ENCODE measurements around the gene BBX. TPM values are rescaled to one million over a fixed set of nuclear protein-coding genes. Genes with fewer than 3 reads are reported as not detected.

BBX gene
- polyA plus RNA-seq, 1 donor from 2014 or later: 23.8 TPM

DNA sequence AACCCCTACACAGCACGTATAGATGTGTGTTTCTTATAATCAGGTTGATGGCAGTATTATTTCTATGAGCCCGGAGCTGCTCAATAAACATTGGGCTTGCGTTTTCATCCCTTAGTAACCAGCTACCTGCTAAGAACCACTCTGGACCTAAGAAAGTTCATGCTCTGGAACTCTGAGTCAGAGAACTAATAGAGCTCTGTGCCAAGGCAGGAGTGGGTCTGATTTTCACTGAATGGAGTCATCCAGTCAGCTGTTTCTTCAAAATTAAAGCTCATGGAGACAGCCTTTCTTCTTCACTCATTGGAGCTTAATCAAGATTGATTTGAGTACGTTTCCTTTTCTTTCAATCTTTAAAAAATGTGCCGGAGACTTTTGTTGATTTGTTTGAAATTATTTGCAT, 145.7 kb downstream of the BBX start:
- H3K27me3 ChIP-seq (ENCODE audit: insufficient read depth, low read depth, low read length): no peaks in the 10 kb centered on the region
- H3K36me3 ChIP-seq (ENCODE audit: insufficient read depth, low read length): no peaks in the 10 kb centered on the region
- no peaks in the 10 kb centered on the region for H3F3A ChIP-seq (ENCODE audit: insufficient read depth, low read length, poor library complexity, severe bottlenecking)
- H3K9me2 ChIP-seq (ENCODE audit: insufficient read depth, low read length): no peaks in the 10 kb centered on the region
- no peaks in the 10 kb centered on the region for H4K20me1 ChIP-seq (ENCODE audit: insufficient read depth)
- no peak overlapping the region for H3K9ac ChIP-seq (ENCODE audit: low read length)
- no peak overlapping the region for H2AFZ ChIP-seq (ENCODE audit: low read depth, low read length)
- no peak overlapping the region for H3K4me2 ChIP-seq (ENCODE audit: low read length)
- TF ChIP-seq, protein P1, sequence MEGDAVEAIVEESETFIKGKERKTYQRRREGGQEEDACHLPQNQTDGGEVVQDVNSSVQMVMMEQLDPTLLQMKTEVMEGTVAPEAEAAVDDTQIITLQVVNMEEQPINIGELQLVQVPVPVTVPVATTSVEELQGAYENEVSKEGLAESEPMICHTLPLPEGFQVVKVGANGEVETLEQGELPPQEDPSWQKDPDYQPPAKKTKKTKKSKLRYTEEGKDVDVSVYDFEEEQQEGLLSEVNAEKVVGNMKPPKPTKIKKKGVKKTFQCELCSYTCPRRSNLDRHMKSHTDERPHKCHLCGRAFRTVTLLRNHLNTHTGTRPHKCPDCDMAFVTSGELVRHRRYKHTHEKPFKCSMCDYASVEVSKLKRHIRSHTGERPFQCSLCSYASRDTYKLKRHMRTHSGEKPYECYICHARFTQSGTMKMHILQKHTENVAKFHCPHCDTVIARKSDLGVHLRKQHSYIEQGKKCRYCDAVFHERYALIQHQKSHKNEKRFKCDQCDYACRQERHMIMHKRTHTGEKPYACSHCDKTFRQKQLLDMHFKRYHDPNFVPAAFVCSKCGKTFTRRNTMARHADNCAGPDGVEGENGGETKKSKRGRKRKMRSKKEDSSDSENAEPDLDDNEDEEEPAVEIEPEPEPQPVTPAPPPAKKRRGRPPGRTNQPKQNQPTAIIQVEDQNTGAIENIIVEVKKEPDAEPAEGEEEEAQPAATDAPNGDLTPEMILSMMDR (IDR thresholded peaks at IDR 0.05; ENCODE audit: poor library complexity, severe bottlenecking): no peak
- TF ChIP-seq EP300 (conservative IDR thresholded peaks at IDR 0.05; ENCODE audit: poor library complexity, severe bottlenecking): no peak
- no peak for TF ChIP-seq TAF1 (IDR thresholded peaks at IDR 0.05; ENCODE audit: low read depth)
- no peak for TF ChIP-seq RAD21 (conservative IDR thresholded peaks at IDR 0.05)
- TF ChIP-seq SMC3 (conservative IDR thresholded peaks at IDR 0.05; ENCODE audit: poor library complexity): no peak
- no peak for TF ChIP-seq POLR2AphosphoS5 (IDR thresholded peaks at IDR 0.05)
- no peak for TF ChIP-seq REST (IDR thresholded peaks at IDR 0.05; ENCODE audit: borderline replicate concordance)
- no peak for TF ChIP-seq EZH2 (IDR thresholded peaks at IDR 0.05; ENCODE audit: borderline replicate concordance, insufficient read depth, low read length, poor library complexity, severe bottlenecking)
- TF ChIP-seq MXI1 (conservative IDR thresholded peaks at IDR 0.05; ENCODE audit: poor library complexity, severe bottlenecking): no peak
- no peaks in the 10 kb centered on the region for H3K79me2 ChIP-seq (replicated peaks; ENCODE audit: insufficient read depth, low read length)
- H3K4me3 ChIP-seq (ENCODE audit: low read length): no peak overlapping the region
- H3K9me3 ChIP-seq (ENCODE audit: low read length): no peaks in the 10 kb centered on the region
- no peak overlapping the region for H3K27ac ChIP-seq (ENCODE audit: low read length)

DNA sequence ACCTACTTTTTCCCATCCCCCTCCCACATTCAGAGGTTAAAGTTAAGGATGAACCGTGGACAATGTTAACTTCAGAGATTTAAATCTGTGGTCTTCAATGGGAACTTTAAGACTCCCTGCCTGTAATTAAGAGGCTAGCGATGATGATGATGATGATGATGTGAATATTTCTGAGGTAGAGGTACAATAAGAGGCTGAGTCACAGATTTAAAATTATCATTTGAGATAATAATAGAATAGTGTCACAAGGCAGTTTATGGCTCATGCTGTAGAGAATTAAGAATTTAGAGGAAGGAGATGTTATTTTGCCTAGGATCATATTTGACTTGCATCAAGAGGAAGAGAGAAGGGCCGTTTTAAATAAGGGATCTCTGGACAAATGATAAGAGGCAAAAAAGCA, 146.2 kb downstream of the BBX start:
- Histone ChIP-seq H3K4me2 (ENCODE audit: low read length) (no peak overlapping the region), H3K27me3 (ENCODE audit: insufficient read depth, low read depth, low read length) (no peaks in the 10 kb centered on the region)
- TF ChIP-seq TAF1 (IDR thresholded peaks at IDR 0.05; ENCODE audit: low read depth) (no peak), EZH2 (IDR thresholded peaks at IDR 0.05; ENCODE audit: borderline replicate concordance, insufficient read depth, low read length, poor library complexity, severe bottlenecking) (no peak)

GRCh38 chr3:107669669-107670068, 146.9 kb downstream of the BBX start:
- Histone ChIP-seq H2AFZ (ENCODE audit: low read depth, low read length) (no peak overlapping the region), H3K27ac (ENCODE audit: low read length) (no peak overlapping the region), H3K4me2 (ENCODE audit: low read length) (no peak overlapping the region), H4K20me1 (ENCODE audit: insufficient read depth) (no peaks in the 10 kb centered on the region), H3K36me3 (ENCODE audit: insufficient read depth, low read length) (no peaks in the 10 kb centered on the region), H3K27me3 (ENCODE audit: insufficient read depth, low read depth, low read length) (no peaks in the 10 kb centered on the region), H3F3A (ENCODE audit: insufficient read depth, low read length, poor library complexity, severe bottlenecking) (no peaks in the 10 kb centered on the region), H3K9me2 (ENCODE audit: insufficient read depth, low read length) (no peaks in the 10 kb centered on the region), H3K9ac (ENCODE audit: low read length) (no peak overlapping the region), H3K9me3 (ENCODE audit: low read length) (no peaks in the 10 kb centered on the region), H3K4me3 (ENCODE audit: low read length) (no peak overlapping the region), H3K79me2 (replicated peaks; ENCODE audit: insufficient read depth, low read length) (no peaks in the 10 kb centered on the region)
- TF ChIP-seq, protein P1 (IDR thresholded peaks at IDR 0.05; ENCODE audit: poor library complexity, severe bottlenecking): no peak
- TF ChIP-seq TAF1 (IDR thresholded peaks at IDR 0.05; ENCODE audit: low read depth) (no peak), MXI1 (conservative IDR thresholded peaks at IDR 0.05; ENCODE audit: poor library complexity, severe bottlenecking) (no peak), EP300 (conservative IDR thresholded peaks at IDR 0.05; ENCODE audit: poor library complexity, severe bottlenecking) (no peak), RAD21 (conservative IDR thresholded peaks at IDR 0.05) (no peak), EZH2 (IDR thresholded peaks at IDR 0.05; ENCODE audit: borderline replicate concordance, insufficient read depth, low read length, poor library complexity, severe bottlenecking) (no peak), SMC3 (conservative IDR thresholded peaks at IDR 0.05; ENCODE audit: poor library complexity) (no peak), POLR2AphosphoS5 (IDR thresholded peaks at IDR 0.05) (no peak), REST (IDR thresholded peaks at IDR 0.05; ENCODE audit: borderline replicate concordance) (no peak)

More for the DNA sequence above, 146.2 kb downstream of the BBX start:
- Histone ChIP-seq H2AFZ (ENCODE audit: low read depth, low read length) (no peak overlapping the region), H3K9me2 (ENCODE audit: insufficient read depth, low read length) (no peaks in the 10 kb centered on the region), H4K20me1 (ENCODE audit: insufficient read depth) (no peaks in the 10 kb centered on the region), H3K36me3 (ENCODE audit: insufficient read depth, low read length) (no peaks in the 10 kb centered on the region), H3K27ac (ENCODE audit: low read length) (no peak overlapping the region), H3K4me3 (ENCODE audit: low read length) (no peak overlapping the region), H3K79me2 (replicated peaks; ENCODE audit: insufficient read depth, low read length) (no peaks in the 10 kb centered on the region), H3K9ac (ENCODE audit: low read length) (no peak overlapping the region), H3F3A (ENCODE audit: insufficient read depth, low read length, poor library complexity, severe bottlenecking) (no peaks in the 10 kb centered on the region), H3K9me3 (ENCODE audit: low read length) (no peaks in the 10 kb centered on the region)

Measured in neural cell (in vitro differentiated cells).